ENCODE measurements around the gene TXNL4B. TPM values are rescaled to one million over a fixed set of nuclear protein-coding genes. Genes with fewer than 3 reads are reported as not detected.

TXNL4B gene
- total and polyA plus RNA-seq, 9 of the 15 experiments (the other 6 are each of a cell fraction or from before 2014, with no cell fraction given) = 11.9 to 38.0 (median 22.3) TPM

- TF ChIP-seq, protein P1, sequence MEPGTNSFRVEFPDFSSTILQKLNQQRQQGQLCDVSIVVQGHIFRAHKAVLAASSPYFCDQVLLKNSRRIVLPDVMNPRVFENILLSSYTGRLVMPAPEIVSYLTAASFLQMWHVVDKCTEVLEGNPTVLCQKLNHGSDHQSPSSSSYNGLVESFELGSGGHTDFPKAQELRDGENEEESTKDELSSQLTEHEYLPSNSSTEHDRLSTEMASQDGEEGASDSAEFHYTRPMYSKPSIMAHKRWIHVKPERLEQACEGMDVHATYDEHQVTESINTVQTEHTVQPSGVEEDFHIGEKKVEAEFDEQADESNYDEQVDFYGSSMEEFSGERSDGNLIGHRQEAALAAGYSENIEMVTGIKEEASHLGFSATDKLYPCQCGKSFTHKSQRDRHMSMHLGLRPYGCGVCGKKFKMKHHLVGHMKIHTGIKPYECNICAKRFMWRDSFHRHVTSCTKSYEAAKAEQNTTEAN (CRISPR knock-in tag; IDR thresholded peaks at IDR 0.05) = no peak; the same call in 1 of the 2 replicates
- TF ChIP-seq, protein P2, sequence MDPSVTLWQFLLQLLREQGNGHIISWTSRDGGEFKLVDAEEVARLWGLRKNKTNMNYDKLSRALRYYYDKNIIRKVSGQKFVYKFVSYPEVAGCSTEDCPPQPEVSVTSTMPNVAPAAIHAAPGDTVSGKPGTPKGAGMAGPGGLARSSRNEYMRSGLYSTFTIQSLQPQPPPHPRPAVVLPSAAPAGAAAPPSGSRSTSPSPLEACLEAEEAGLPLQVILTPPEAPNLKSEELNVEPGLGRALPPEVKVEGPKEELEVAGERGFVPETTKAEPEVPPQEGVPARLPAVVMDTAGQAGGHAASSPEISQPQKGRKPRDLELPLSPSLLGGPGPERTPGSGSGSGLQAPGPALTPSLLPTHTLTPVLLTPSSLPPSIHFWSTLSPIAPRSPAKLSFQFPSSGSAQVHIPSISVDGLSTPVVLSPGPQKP (CRISPR knock-in tag; IDR thresholded peaks at IDR 0.05) = no peak
- TF ChIP-seq, protein P3, sequence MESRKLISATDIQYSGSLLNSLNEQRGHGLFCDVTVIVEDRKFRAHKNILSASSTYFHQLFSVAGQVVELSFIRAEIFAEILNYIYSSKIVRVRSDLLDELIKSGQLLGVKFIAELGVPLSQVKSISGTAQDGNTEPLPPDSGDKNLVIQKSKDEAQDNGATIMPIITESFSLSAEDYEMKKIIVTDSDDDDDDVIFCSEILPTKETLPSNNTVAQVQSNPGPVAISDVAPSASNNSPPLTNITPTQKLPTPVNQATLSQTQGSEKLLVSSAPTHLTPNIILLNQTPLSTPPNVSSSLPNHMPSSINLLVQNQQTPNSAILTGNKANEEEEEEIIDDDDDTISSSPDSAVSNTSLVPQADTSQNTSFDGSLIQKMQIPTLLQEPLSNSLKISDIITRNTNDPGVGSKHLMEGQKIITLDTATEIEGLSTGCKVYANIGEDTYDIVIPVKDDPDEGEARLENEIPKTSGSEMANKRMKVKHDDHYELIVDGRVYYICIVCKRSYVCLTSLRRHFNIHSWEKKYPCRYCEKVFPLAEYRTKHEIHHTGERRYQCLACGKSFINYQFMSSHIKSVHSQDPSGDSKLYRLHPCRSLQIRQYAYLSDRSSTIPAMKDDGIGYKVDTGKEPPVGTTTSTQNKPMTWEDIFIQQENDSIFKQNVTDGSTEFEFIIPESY (CRISPR knock-in tag; IDR thresholded peaks at IDR 0.05) = 0 out of 2 replicates have a peak, but pooled peaks have one; percentile 4
- TF ChIP-seq PBX2 (CRISPR knock-in tag; IDR thresholded peaks at IDR 0.05; ENCODE audit: low read depth) (no peak), PBX2 (tag; conservative IDR thresholded peaks at IDR 0.05; ENCODE audit: low read depth) (peak; percentile 70), ZBTB8A (IDR thresholded peaks at IDR 0.05; ENCODE audit: partially characterized antibody) (no peak), RBFOX2 (IDR thresholded peaks at IDR 0.05; ENCODE audit: low read depth, low read length) (peak; percentile 93), MNT (conservative IDR thresholded peaks at IDR 0.05) (peak; percentile 65 to 85; a peak in 3 of 4 replicates), HDAC8 (tag; IDR thresholded peaks at IDR 0.05) (no peak), TEAD2 (tag; IDR thresholded peaks at IDR 0.05) (no peak), ARHGAP35 (IDR thresholded peaks at IDR 0.05; ENCODE audit: partially characterized antibody) (no peak), FOXP1 (CRISPR knock-in tag; IDR thresholded peaks at IDR 0.05) (no peak), BMI1 (IDR thresholded peaks at IDR 0.05; ENCODE audit: low read length) (peak; percentile 68; the same call in 1 of the 2 replicates), RNF2 (IDR thresholded peaks at IDR 0.05) (peak; percentile 38; the same call in 1 of the 2 replicates), ZNF561 (CRISPR knock-in tag; conservative IDR thresholded peaks at IDR 0.05) (no peak), ZNF586 (CRISPR knock-in tag; conservative IDR thresholded peaks at IDR 0.05) (no peak), ZNF134 (CRISPR knock-in tag; conservative IDR thresholded peaks at IDR 0.05) (no peak), NR2C2 (CRISPR knock-in tag; IDR thresholded peaks at IDR 0.05) (no peak; the same call in none of the 2 replicates), NR2C2 (tag; IDR thresholded peaks at IDR 0.05) (peak; percentile 95)
Measured at GRCh38 chr16:72093448-72094265, at the start of gene TXNL4B, which contains the start of gene DHX38 (continued).
